ENCODE results near the gene GLI3.
"Not testable (repeated sequence)": the region's sequence is repeated elsewhere in the genome, so short reads cannot be mapped to it uniquely, and the experiment has no call there.

The GLI3 gene

GRCh38 chr7:42211938-42212337, 25.1 kb downstream of the GLI3 start:
- no peaks in the 10 kb centered on the region for H3K27me3 Mint-ChIP-seq
- H3K4me1 Mint-ChIP-seq, result no peaks in the 10 kb centered on the region
- no peak overlapping the region for H3K4me3 Mint-ChIP-seq
- no peaks in the 10 kb centered on the region for H3K9me3 Mint-ChIP-seq
- no peak for DNase-seq
- no peaks in the 10 kb centered on the region for H3K36me3 Mint-ChIP-seq
- no peak overlapping the region for H3K27ac Mint-ChIP-seq
- CTCF ChIA-PET, result no interaction called here

GRCh38 chr7:42210779-42211178, 26.2 kb downstream of the GLI3 start:
- Mint-ChIP-seq H3K36me3 (no peaks in the 10 kb centered on the region), H3K27ac (no peak overlapping the region), H3K9me3 (no peaks in the 10 kb centered on the region), H3K4me3 (no peak overlapping the region), H3K4me1 (no peaks in the 10 kb centered on the region), H3K27me3 (no peaks in the 10 kb centered on the region)
- CTCF ChIA-PET, result no interaction called here
- DNase-seq, result no peak

- Mint-ChIP-seq H3K27ac (no peak overlapping the region), H3K36me3 (no peaks in the 10 kb centered on the region), H3K4me3 (no peak overlapping the region), H3K9me3 (no peaks in the 10 kb centered on the region), H3K27me3 (no peaks in the 10 kb centered on the region), H3K4me1 (peaks cover under 1% of the 10 kb centered on the region)
- no peak for DNase-seq
- CTCF ChIA-PET, result interaction anchor here (0.7 kb wide), 1 partner anchor 186 kb away, joined by 3 read pairs; no protein-coding TSS in a partner anchor
Measured at GRCh38 chr7:42210333-42210732, 26.7 kb downstream of the GLI3 start.

- H3K4me1 Mint-ChIP-seq, H3K27ac Mint-ChIP-seq, H3K36me3 Mint-ChIP-seq, CTCF ChIA-PET, H3K27me3 Mint-ChIP-seq, H3K9me3 Mint-ChIP-seq, H3K4me3 Mint-ChIP-seq, DNase-seq: not testable (repeated sequence)
Measured at GRCh38 chr7:42209085-42209484, 27.9 kb downstream of the GLI3 start.

- Mint-ChIP-seq H3K9me3 (no peaks in the 10 kb centered on the region), H3K4me3 (no peak overlapping the region), H3K27ac (no peak overlapping the region), H3K36me3 (no peaks in the 10 kb centered on the region), H3K27me3 (no peaks in the 10 kb centered on the region), H3K4me1 (peaks cover 3% of the 10 kb centered on the region)
- CTCF ChIA-PET, result no interaction called here
- DNase-seq, result no peak
Measured at GRCh38 chr7:42208572-42208971, 28.4 kb downstream of the GLI3 start.

GRCh38 chr7:42207420-42207819, 29.6 kb downstream of the GLI3 start:
- Mint-ChIP-seq H3K36me3 (no peaks in the 10 kb centered on the region), H3K27ac (no peak overlapping the region), H3K27me3 (no peaks in the 10 kb centered on the region), H3K4me3 (no peak overlapping the region), H3K9me3 (no peaks in the 10 kb centered on the region), H3K4me1 (peaks cover 3% of the 10 kb centered on the region)
- DNase-seq, result no peak
- CTCF ChIA-PET, result no interaction called here

- no peaks in the 10 kb centered on the region for H3K36me3 Mint-ChIP-seq
- H3K27me3 Mint-ChIP-seq, result no peaks in the 10 kb centered on the region
- no peaks in the 10 kb centered on the region for H3K9me3 Mint-ChIP-seq
- no peak overlapping the region for H3K27ac Mint-ChIP-seq
- CTCF ChIA-PET, result no interaction called here
- H3K4me1 Mint-ChIP-seq, result peaks cover 13% of the 10 kb centered on the region
- H3K4me3 Mint-ChIP-seq, result no peak overlapping the region
- no peak for DNase-seq
Measured at GRCh38 chr7:42203336-42203735, 33.7 kb downstream of the GLI3 start.

- Mint-ChIP-seq H3K27ac (no peak overlapping the region), H3K36me3 (no peaks in the 10 kb centered on the region), H3K4me3 (no peak overlapping the region), H3K27me3 (no peaks in the 10 kb centered on the region), H3K9me3 (no peaks in the 10 kb centered on the region), H3K4me1 (peaks cover 13% of the 10 kb centered on the region)
- no peak for DNase-seq
- CTCF ChIA-PET, result no interaction called here
Measured at GRCh38 chr7:42202601-42203000, 34.4 kb downstream of the GLI3 start.

GRCh38 chr7:42198974-42199668, 37.9 kb downstream of the GLI3 start:
- CTCF ChIA-PET, result interaction anchor here (0.7 kb wide), 1 partner anchor 80 kb away, joined by 3 read pairs; no protein-coding TSS in a partner anchor
- peak; percentile 25 for DNase-seq
- Mint-ChIP-seq H3K36me3 (no peaks in the 10 kb centered on the region), H3K27ac (peak overlapping the region; percentile 29), H3K9me3 (no peaks in the 10 kb centered on the region), H3K4me1 (peaks cover 10% of the 10 kb centered on the region), H3K27me3 (no peaks in the 10 kb centered on the region), H3K4me3 (no peak overlapping the region)

GRCh38 chr7:42198296-42198695, 38.7 kb downstream of the GLI3 start:
- CTCF ChIA-PET, result interaction anchor here (0.8 kb wide), 1 partner anchor 26 kb away, joined by 3 read pairs; no protein-coding TSS in a partner anchor
- Mint-ChIP-seq H3K4me1 (peaks cover 17% of the 10 kb centered on the region), H3K27ac (no peak overlapping the region), H3K9me3 (no peaks in the 10 kb centered on the region), H3K4me3 (no peak overlapping the region), H3K36me3 (no peaks in the 10 kb centered on the region), H3K27me3 (no peaks in the 10 kb centered on the region)
- no peak for DNase-seq

GRCh38 chr7:42197451-42197850, 39.6 kb downstream of the GLI3 start:
- no peaks in the 10 kb centered on the region for H3K27me3 Mint-ChIP-seq
- H3K4me1 Mint-ChIP-seq, result peaks cover 20% of the 10 kb centered on the region
- H3K9me3 Mint-ChIP-seq, result no peaks in the 10 kb centered on the region
- H3K4me3 Mint-ChIP-seq, result no peak overlapping the region
- CTCF ChIA-PET, result no interaction called here
- no peaks in the 10 kb centered on the region for H3K36me3 Mint-ChIP-seq
- no peak for DNase-seq
- no peak overlapping the region for H3K27ac Mint-ChIP-seq

GRCh38 chr7:42194238-42194637, 42.8 kb downstream of the GLI3 start:
- peaks cover 20% of the 10 kb centered on the region for H3K4me1 Mint-ChIP-seq
- H3K27ac Mint-ChIP-seq, result no peak overlapping the region
- H3K9me3 Mint-ChIP-seq, result no peaks in the 10 kb centered on the region
- no peaks in the 10 kb centered on the region for H3K27me3 Mint-ChIP-seq
- no peak for DNase-seq
- no peak overlapping the region for H3K4me3 Mint-ChIP-seq
- CTCF ChIA-PET, result no interaction called here
- no peaks in the 10 kb centered on the region for H3K36me3 Mint-ChIP-seq

GRCh38 chr7:42193471-42194129, 43.4 kb downstream of the GLI3 start:
- Mint-ChIP-seq H3K4me3 (no peak overlapping the region), H3K27ac (no peak overlapping the region), H3K4me1 (peaks cover 14% of the 10 kb centered on the region), H3K36me3 (no peaks in the 10 kb centered on the region), H3K9me3 (no peaks in the 10 kb centered on the region), H3K27me3 (no peaks in the 10 kb centered on the region)
- no peak for DNase-seq
- CTCF ChIA-PET, result no interaction called here

GRCh38 chr7:42192851-42193461, 44.1 kb downstream of the GLI3 start:
- Mint-ChIP-seq H3K36me3 (no peaks in the 10 kb centered on the region), H3K9me3 (no peaks in the 10 kb centered on the region), H3K4me1 (peaks cover 12% of the 10 kb centered on the region), H3K27ac (no peak overlapping the region), H3K4me3 (no peak overlapping the region), H3K27me3 (no peaks in the 10 kb centered on the region)
- no peak for DNase-seq
- CTCF ChIA-PET, result no interaction called here

GRCh38 chr7:42192066-42192465, 44.9 kb downstream of the GLI3 start:
- no peak for DNase-seq
- Mint-ChIP-seq H3K27ac (no peak overlapping the region), H3K4me3 (no peak overlapping the region), H3K36me3 (no peaks in the 10 kb centered on the region), H3K4me1 (peaks cover 12% of the 10 kb centered on the region), H3K27me3 (no peaks in the 10 kb centered on the region), H3K9me3 (no peaks in the 10 kb centered on the region)
- CTCF ChIA-PET, result no interaction called here
